GM23338 (cell line): ENCODE measurements around the gene CELA3A. TPM values are rescaled to one million over a fixed set of nuclear protein-coding genes. Genes with fewer than 3 reads are reported as not detected.
A peak's percentile ranks its signal among the peaks of the same experiment; 100 is the strongest.
"Not testable (repeated sequence)": the region's sequence is repeated elsewhere in the genome, so short reads cannot be mapped to it uniquely, and the experiment has no call there.

Experiments
- ATAC-seq: fragments of 200-7000 bp; cut with Tn5 transposase; 3 replicates; pipeline ENCODE4 v1.9.1; 2020
- DNase-seq: peaks from one replicate; pipeline ENCODE4 v3.0.0-alpha.2; 2015; ENCODE audit warnings: low spot score
- H2AFZ ChIP-seq: fragments of 200-600 bp; sonication (generic); 2 replicates; pipeline ENCODE4 v1.8.0; 2016; ENCODE audit warnings: antibody characterized with exemption, mild to moderate bottlenecking, moderate library complexity
- H3F3A ChIP-seq: fragments of 200-600 bp; sonication (generic); replicated peaks from 2 replicates; pipeline ENCODE4 v1.8.0; 2017; ENCODE audit warnings: antibody characterized with exemption, mixed run types, low read depth
- H3K27ac ChIP-seq: fragments of 200-600 bp; sonication (generic); 2 replicates; pipeline ENCODE4 v1.6.1; 2016; ENCODE audit warnings: low read depth
- H3K27me3 ChIP-seq: fragments of 200-600 bp; sonication (generic); 2 replicates; pipeline ENCODE4 v1.8.0; 2016; ENCODE audit warnings: mild to moderate bottlenecking, mixed run types, moderate library complexity; ENCODE audit not compliant: insufficient read depth
- H3K36me3 ChIP-seq: fragments of 200-600 bp; sonication (generic); 2 replicates; pipeline ENCODE4 v1.8.0; 2016; ENCODE audit warnings: mild to moderate bottlenecking; ENCODE audit not compliant: insufficient read depth
- H3K4me1 ChIP-seq: fragments of 200-600 bp; sonication (generic); 2 replicates; pipeline ENCODE4 v1.8.0; 2016; ENCODE audit warnings: mild to moderate bottlenecking, moderate library complexity; ENCODE audit not compliant: insufficient read depth
- H3K4me2 ChIP-seq: fragments of 200-600 bp; sonication (generic); 2 replicates; pipeline ENCODE4 v1.7.1; 2017; ENCODE audit warnings: mixed run types
- H3K4me3 ChIP-seq: fragments of 200-600 bp; sonication (generic); 2 replicates; pipeline ENCODE4 v1.6.1; 2016; ENCODE audit warnings: mixed run types
- H3K79me2 ChIP-seq: fragments of 200-600 bp; sonication (generic); replicated peaks from 2 replicates; pipeline ENCODE4 v1.8.0; 2017; ENCODE audit warnings: mild to moderate bottlenecking; ENCODE audit not compliant: insufficient read depth
- H3K9me2 ChIP-seq: fragments of 200-600 bp; sonication (generic); 2 replicates; pipeline ENCODE4 v1.8.0; 2017; ENCODE audit not compliant: insufficient read depth
- H4K20me1 ChIP-seq: fragments of 200-600 bp; sonication (generic); replicated peaks from 2 replicates; pipeline ENCODE4 v1.8.0; 2017; ENCODE audit warnings: mild to moderate bottlenecking; ENCODE audit not compliant: insufficient read depth
- H3K27ac Mint-ChIP-seq: 2 replicates; pipeline ENCODE4 v1.8.0; 2020; ENCODE audit warnings: inconsistent platforms, mild to moderate bottlenecking, moderate library complexity, mixed read lengths
- H3K27me3 Mint-ChIP-seq: 3 replicates; pipeline ENCODE4 v1.8.0; 2022; ENCODE audit warnings: low read depth, mild to moderate bottlenecking, moderate library complexity, mixed read lengths, inconsistent platforms; ENCODE audit not compliant: insufficient read depth, poor library complexity
- H3K36me3 Mint-ChIP-seq: 3 replicates; pipeline ENCODE4 v1.8.0; 2021; ENCODE audit warnings: low read depth, mild to moderate bottlenecking, inconsistent platforms, moderate library complexity, mixed read lengths
- H3K4me1 Mint-ChIP-seq: 3 replicates; pipeline ENCODE4 v1.8.0; 2020; ENCODE audit warnings: mild to moderate bottlenecking, inconsistent platforms, mixed read lengths
- H3K4me3 Mint-ChIP-seq: 3 replicates; pipeline ENCODE4 v1.8.0; 2021; ENCODE audit warnings: moderate library complexity, mild to moderate bottlenecking, inconsistent platforms, mixed read lengths
- H3K9me3 Mint-ChIP-seq: 3 replicates; pipeline ENCODE4 v1.8.0; 2020; ENCODE audit warnings: moderate library complexity, mild to moderate bottlenecking, inconsistent platforms, mixed read lengths
- polyA plus RNA-seq: library from polyadenylated mRNA; unstranded; fragments of >200 nt; fragmentation: Nextera tagmentation; extraction: Ambion mirVana; gene quantifications from 2 replicates; pipeline ENCODE4 v1.2.1, GENCODE V29; 2016
- total RNA-seq: library from RNA; depleted of rRNA; stranded (reverse); fragments of >200 nt; shearing (Covaris generic); gene quantifications from 2 replicates; pipeline ENCODE4 v1.2.3, GENCODE V29; 2014

CELA3A gene
- total and polyA plus RNA-seq, 2 experiments from 2014 or later = not detected

- not testable (repeated sequence) for H3K79me2 ChIP-seq, DNase-seq, H3K36me3 ChIP-seq, H3K27me3 ChIP-seq, H3K4me2 ChIP-seq, H3K36me3 Mint-ChIP-seq, H4K20me1 ChIP-seq, H3K4me3 Mint-ChIP-seq, H3K9me2 ChIP-seq, H3K27me3 Mint-ChIP-seq, H3K4me1 ChIP-seq, H3F3A ChIP-seq, H3K4me3 ChIP-seq, H3K27ac Mint-ChIP-seq, ATAC-seq, H3K9me3 Mint-ChIP-seq, H3K27ac ChIP-seq, H2AFZ ChIP-seq
- H3K4me1 Mint-ChIP-seq = peaks cover 14% of the 10 kb centered on the region
These were observed 6.7 kb upstream of the CELA3A start for GRCh38 chr1:21994716-21995115.

- not testable (repeated sequence) for H4K20me1 ChIP-seq, H3K27me3 Mint-ChIP-seq, H3K4me3 Mint-ChIP-seq, H3K36me3 Mint-ChIP-seq, DNase-seq, H3K27me3 ChIP-seq, H3K9me2 ChIP-seq, H3K79me2 ChIP-seq, H3K27ac ChIP-seq, ATAC-seq, H3K4me1 ChIP-seq, H3K27ac Mint-ChIP-seq, H3K9me3 Mint-ChIP-seq, H3K4me2 ChIP-seq, H3K36me3 ChIP-seq, H2AFZ ChIP-seq, H3K4me3 ChIP-seq, H3F3A ChIP-seq
- H3K4me1 Mint-ChIP-seq = peaks cover 14% of the 10 kb centered on the region
These were observed 4.8 kb upstream of the CELA3A start for GRCh38 chr1:21996663-21996970.

GRCh38 chr1:21997891-21998623 is 3.4 kb upstream of the CELA3A start:
- ATAC-seq, H3K9me2 ChIP-seq, H3K36me3 Mint-ChIP-seq, H3K36me3 ChIP-seq, H3K27me3 ChIP-seq, H3K4me1 ChIP-seq, H3F3A ChIP-seq, H3K9me3 Mint-ChIP-seq, H4K20me1 ChIP-seq, H3K27ac ChIP-seq, H3K79me2 ChIP-seq, H3K4me3 ChIP-seq, DNase-seq, H3K4me3 Mint-ChIP-seq, H3K27ac Mint-ChIP-seq, H3K27me3 Mint-ChIP-seq, H3K4me2 ChIP-seq: not testable (repeated sequence)
- peaks cover 14% of the 10 kb centered on the region for H3K4me1 Mint-ChIP-seq
- H2AFZ ChIP-seq = peak overlapping the region; percentile 38; the same call in 1 of the 2 replicates

- not testable (repeated sequence) for H3K79me2 ChIP-seq, H3K27me3 Mint-ChIP-seq, H3K27ac ChIP-seq, H3K36me3 ChIP-seq, H3F3A ChIP-seq, H3K27me3 ChIP-seq, H4K20me1 ChIP-seq, H3K4me3 ChIP-seq, H3K4me2 ChIP-seq, H3K9me2 ChIP-seq, H3K4me1 ChIP-seq, H3K9me3 Mint-ChIP-seq, H3K4me3 Mint-ChIP-seq, H3K36me3 Mint-ChIP-seq
- peak overlapping the region; percentile 34; the same call in 1 of the 2 replicates for H3K27ac Mint-ChIP-seq
- H2AFZ ChIP-seq = peak overlapping the region; percentile 38; the same call in 1 of the 2 replicates
- peaks cover 14% of the 10 kb centered on the region for H3K4me1 Mint-ChIP-seq
- peak; percentile 17 for DNase-seq
- peak; percentile 44 for ATAC-seq
These were observed 2.7 kb upstream of the CELA3A start for GRCh38 chr1:21998624-21999294.

GRCh38 chr1:21999645-22000044 is 1.8 kb upstream of the CELA3A start:
- H3K9me2 ChIP-seq, H3K27me3 Mint-ChIP-seq, H3K79me2 ChIP-seq, H3K27ac ChIP-seq, H3K4me3 ChIP-seq, H3K27ac Mint-ChIP-seq, H2AFZ ChIP-seq, H3K4me3 Mint-ChIP-seq, ATAC-seq, H4K20me1 ChIP-seq, H3K36me3 Mint-ChIP-seq, H3K4me2 ChIP-seq, H3F3A ChIP-seq, H3K9me3 Mint-ChIP-seq, H3K4me1 ChIP-seq, DNase-seq, H3K27me3 ChIP-seq, H3K36me3 ChIP-seq: not testable (repeated sequence)
- peaks cover 14% of the 10 kb centered on the region for H3K4me1 Mint-ChIP-seq

- H3K9me2 ChIP-seq, H3K4me1 Mint-ChIP-seq, H3K27me3 ChIP-seq, ATAC-seq, H3K4me1 ChIP-seq, H3K4me3 ChIP-seq, H3K27ac ChIP-seq, H3K27ac Mint-ChIP-seq, H3K4me2 ChIP-seq, H2AFZ ChIP-seq, H3K27me3 Mint-ChIP-seq, DNase-seq, H3K36me3 ChIP-seq, H3K9me3 Mint-ChIP-seq, H3K79me2 ChIP-seq, H3F3A ChIP-seq, H3K4me3 Mint-ChIP-seq, H4K20me1 ChIP-seq, H3K36me3 Mint-ChIP-seq: not testable (repeated sequence)
These were observed 1.0 kb downstream of the CELA3A start for GRCh38 chr1:22002461-22002860.
